ENCODE results near the gene COPB1. TPM values are rescaled to one million over a fixed set of nuclear protein-coding genes. Genes with fewer than 3 reads are reported as not detected.

COPB1 gene
- total and polyA plus RNA-seq, 2 of the 13 experiments (the other 11 are each of a cell fraction or from before 2014, with no cell fraction given), result 114 to 195 TPM

- TF ChIP-seq ZNF549 (CRISPR knock-in tag; IDR thresholded peaks at IDR 0.05) (no peak), ZNF230 (CRISPR knock-in tag; IDR thresholded peaks at IDR 0.05) (peak; percentile 74; the same call in 1 of the 2 replicates), KDM4B (CRISPR knock-in tag; IDR thresholded peaks at IDR 0.05) (peak; percentile 13; the same call in 1 of the 2 replicates), ZNF780A (CRISPR knock-in tag; IDR thresholded peaks at IDR 0.05) (no peak; the same call in 1 of the 2 replicates), ZFP37 (CRISPR knock-in tag; IDR thresholded peaks at IDR 0.05; ENCODE audit: borderline replicate concordance) (no peak), ETS1 (CRISPR knock-in tag; IDR thresholded peaks at IDR 0.05) (no peak), STAT5B (CRISPR knock-in tag; IDR thresholded peaks at IDR 0.05) (peak; percentile 50; the same call in 1 of the 2 replicates), SNAPC5 (CRISPR knock-in tag; IDR thresholded peaks at IDR 0.05; ENCODE audit: borderline replicate concordance) (0 out of 2 replicates have a peak, but pooled peaks have one; percentile 47), ZNF275 (CRISPR knock-in tag; IDR thresholded peaks at IDR 0.05; ENCODE audit: borderline replicate concordance) (peak; percentile 60; the same call in 1 of the 2 replicates), XRCC5 (optimal IDR thresholded peaks at IDR 0.05; ENCODE audit: low read length) (peak; percentile 99), ZNF543 (CRISPR knock-in tag; IDR thresholded peaks at IDR 0.05) (peak; percentile 95), TCF7 (IDR thresholded peaks at IDR 0.05; ENCODE audit: low read depth) (no peak), ZBTB40 (IDR thresholded peaks at IDR 0.05) (no peak), ZBTB40 (CRISPR knock-in tag; IDR thresholded peaks at IDR 0.05) (peak; percentile 79), SRSF1 (optimal IDR thresholded peaks at IDR 0.05; ENCODE audit: low read depth, low read length) (peak; percentile 32), ZGPAT (CRISPR knock-in tag; IDR thresholded peaks at IDR 0.05) (peak; percentile 91)
Observed at GRCh38 chr11:14519917-14520746, 20.5 kb upstream of the COPB1 start, which contains the start of gene PSMA1 (continued).
